ENCODE results near the gene WIZ.

WIZ gene

GRCh38 chr19:15445227-15445605 lies 4.5 kb downstream of the WIZ start:
- no peak for DNase-seq (ENCODE audit: low read depth in 2 of 2, low spot score in 1 of 2)

DNA sequence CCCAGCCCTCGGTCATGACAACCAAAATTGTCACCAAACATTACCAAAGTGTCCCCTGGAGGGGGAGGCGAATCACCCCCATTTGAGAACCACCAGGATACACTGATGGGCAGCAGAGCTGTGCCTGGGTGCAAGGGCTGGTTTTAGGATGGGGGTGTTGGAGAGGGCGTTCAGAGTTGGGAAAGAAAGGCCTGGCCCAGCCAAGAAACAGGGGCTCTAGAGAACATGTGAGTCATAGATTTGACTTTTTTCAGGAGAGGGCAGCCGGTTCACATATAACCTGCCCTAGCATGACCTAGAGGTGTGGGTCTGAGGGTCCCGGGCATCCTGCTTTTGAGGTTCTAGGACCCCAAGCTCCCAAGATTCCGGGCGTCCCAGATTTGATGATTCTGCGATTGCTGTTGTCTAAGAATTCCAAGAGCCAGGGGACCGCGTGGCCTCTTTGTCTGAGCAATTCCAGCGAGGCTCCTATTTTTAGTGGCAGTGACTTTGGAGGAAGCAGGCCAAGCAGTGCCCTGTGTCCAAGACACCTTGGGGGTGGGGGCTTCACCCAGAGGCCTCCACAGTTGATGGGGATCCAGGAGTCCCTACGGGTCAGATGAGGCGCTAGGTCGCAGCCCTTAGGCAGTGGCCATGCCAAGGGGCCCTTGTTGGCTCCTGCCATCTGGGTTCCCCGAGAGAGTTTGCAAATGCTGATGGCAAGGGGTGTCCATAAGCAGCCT lies 5.1 kb downstream of the WIZ start:
- DNase-seq (ENCODE audit: low read depth in 2 of 2, low spot score in 1 of 2), result no peak

DNA sequence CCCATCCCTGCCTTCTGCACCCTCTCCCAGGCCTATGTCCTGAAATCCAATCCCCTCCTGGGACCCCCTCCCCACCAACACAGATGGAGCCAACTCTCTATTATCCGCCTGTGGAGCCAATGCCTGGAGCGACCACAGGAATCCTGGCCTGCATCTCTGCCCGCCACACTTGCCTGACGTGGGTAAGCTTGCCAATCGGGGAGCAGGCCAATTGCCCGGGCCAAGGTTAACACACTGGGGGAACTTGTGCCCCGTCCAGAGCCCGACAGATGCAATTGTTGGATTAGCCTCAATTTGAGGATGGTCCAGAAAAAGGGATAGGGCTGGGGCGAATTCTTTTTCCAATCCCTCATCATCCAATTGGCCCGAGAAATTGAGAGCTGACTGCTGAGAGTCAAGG lies 5.9 kb downstream of the WIZ start:
- DNase-seq (ENCODE audit: low read depth in 2 of 2, low spot score in 1 of 2), result no peak

DNA sequence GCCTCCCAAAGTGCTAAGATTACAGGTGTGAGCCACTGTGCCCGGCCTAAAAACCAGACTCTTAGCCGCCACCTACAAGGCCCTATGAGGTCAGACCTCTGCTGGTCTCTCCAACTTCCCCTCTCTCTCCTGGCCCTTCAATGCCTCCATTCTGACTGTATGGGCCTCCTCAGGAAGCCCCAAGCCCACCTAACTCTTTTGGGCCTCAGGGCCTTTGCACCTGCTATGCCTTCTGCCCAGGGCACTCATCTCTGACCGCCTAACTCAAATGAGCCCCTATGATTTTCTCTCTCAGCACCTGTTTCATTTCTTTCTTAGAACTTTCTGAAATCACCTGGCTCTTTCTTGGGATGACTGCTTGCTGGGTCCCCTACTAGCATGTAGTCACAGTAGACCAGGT lies 6.4 kb downstream of the WIZ start:
- DNase-seq (ENCODE audit: low read depth in 2 of 2, low spot score in 1 of 2), result no peak

DNA sequence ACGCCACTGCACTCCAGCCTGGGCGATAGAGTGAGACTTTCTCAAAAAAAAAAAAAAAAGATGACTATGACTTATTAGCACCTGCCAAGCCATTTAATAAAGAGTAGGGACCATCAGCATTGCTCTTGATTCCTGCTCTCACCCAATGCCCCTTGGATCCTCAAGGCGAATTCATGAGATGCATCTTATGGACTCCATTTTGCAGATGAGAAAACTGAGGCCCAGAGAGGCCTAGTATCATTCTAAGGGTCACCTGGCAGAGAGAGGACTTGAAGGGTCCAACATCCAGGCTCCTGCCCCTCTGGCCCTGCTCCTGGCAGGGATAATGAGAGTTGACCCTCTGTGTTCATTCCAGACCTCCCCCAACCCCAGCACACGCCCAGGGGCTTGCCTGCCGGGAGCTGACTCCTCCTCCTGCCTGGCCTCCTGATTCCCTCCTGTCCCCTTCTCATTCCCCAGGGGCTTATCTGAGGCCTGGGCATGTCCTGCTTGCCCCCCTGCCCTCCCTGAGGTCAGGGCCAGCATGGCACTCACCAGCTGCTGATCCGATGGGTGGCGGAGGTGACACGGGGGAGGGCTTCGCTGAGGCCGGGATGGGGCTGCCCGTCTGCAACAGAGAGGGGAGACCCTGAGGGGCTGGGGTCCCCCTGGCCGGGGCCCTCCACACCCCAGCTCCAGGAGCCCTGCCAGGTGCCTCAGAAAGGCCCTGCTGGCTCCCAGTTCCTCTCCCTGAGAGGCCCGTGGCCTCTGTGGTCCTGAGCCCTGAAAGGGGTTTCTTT lies 7.4 kb downstream of the WIZ start:
- no peak for DNase-seq (ENCODE audit: low read depth in 2 of 2, low spot score in 1 of 2)

- DNase-seq (ENCODE audit: low read depth in 2 of 2, low spot score in 1 of 2), result no peak
These were observed 8.4 kb downstream of the WIZ start for GRCh38 chr19:15441317-15441716.

GRCh38 chr19:15439821-15440641 lies 9.7 kb downstream of the WIZ start:
- DNase-seq (ENCODE audit: low read depth in 2 of 2, low spot score in 1 of 2), result no peak

- no peak for DNase-seq (ENCODE audit: low read depth in 2 of 2, low spot score in 1 of 2)
These were observed 10.5 kb downstream of the WIZ start for GRCh38 chr19:15439078-15439799.

DNA sequence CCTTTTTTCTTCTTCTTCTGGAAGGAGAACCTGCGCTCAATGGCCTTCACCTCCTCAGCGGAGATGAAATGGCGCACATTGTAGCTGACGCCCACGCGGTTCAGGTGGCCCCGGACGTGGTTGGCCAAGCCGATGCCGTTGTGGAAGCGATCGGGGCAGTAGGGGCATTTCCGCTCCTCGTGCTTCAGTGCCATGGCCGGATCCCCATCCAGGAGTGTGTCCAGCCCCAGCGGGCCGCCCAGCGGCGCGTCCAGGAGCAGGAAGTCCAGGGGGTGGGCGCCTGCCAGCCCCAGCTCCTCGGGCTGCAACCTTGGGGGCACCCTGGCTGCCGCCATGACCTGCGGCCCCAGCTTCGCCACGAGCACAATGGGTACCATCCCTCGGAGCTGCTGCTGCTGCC lies 11.2 kb downstream of the WIZ start:
- no peak for DNase-seq (ENCODE audit: low read depth in 2 of 2, low spot score in 1 of 2)

DNA sequence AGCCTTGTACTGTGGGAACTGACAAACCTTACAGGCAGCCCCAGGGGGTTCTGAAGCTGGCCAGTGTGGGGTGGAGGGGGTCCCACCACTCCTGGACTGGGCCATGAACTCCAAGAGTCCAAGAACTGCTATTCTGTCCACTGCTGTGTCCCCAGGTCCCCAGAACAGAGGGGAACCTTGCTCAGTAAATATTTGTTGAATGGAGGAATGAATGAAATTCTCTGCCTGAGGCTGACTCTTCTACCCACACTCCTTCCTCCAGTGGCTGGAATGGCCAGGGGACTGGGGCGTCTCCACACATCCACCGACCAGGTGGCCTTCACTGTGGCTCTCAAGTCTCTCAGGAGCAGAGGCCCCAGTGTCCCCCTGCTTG lies 11.6 kb downstream of the WIZ start:
- no peak for DNase-seq (ENCODE audit: low read depth in 2 of 2, low spot score in 1 of 2)

DNA sequence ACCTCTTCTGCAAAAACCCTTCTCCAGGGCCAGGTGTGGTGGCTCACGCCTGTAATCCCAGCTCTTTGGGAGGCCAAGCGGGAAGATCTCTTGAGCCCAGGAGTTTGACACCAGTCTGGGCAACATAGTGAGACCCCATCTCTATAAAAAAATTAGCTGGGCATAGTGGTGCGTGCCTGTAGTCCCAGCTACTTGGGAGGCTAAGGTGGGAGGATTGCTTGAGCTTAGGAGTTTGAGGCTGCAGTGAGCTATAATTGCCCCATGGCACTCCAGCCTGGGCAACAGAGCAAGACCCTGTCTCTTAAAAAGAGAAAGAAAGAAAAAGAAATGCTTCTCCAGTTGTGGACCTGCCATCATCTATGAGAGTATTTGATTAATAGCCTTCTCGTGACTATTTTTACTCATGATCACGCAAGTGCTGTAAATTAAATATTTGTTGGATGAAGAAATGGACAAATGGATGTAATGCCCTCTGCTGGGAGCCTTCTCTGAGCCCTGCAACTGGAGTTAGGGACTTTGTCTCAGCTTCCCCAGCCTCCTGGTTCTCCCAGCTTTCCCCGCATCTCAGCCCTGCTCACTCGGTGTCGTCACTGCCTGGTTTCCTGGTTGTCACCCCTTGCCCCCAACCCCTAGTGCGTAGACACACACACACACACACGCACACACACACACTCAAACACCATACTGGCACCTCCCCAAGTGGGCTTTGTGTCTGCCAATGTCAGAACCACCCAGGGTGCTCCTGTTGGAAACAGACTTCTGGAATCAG lies 12.2 kb downstream of the WIZ start:
- DNase-seq (ENCODE audit: low read depth in 2 of 2, low spot score in 1 of 2), result no peak

GRCh38 chr19:15436826-15437110 lies 13.0 kb downstream of the WIZ start:
- DNase-seq (ENCODE audit: low read depth in 2 of 2, low spot score in 1 of 2), result no peak

GRCh38 chr19:15436012-15436825 lies 13.5 kb downstream of the WIZ start:
- DNase-seq (ENCODE audit: low read depth in 2 of 2, low spot score in 1 of 2), result no peak

- DNase-seq (ENCODE audit: low read depth in 2 of 2, low spot score in 1 of 2), result no peak
These were observed 16.2 kb downstream of the WIZ start for GRCh38 chr19:15433519-15434069.

DNA sequence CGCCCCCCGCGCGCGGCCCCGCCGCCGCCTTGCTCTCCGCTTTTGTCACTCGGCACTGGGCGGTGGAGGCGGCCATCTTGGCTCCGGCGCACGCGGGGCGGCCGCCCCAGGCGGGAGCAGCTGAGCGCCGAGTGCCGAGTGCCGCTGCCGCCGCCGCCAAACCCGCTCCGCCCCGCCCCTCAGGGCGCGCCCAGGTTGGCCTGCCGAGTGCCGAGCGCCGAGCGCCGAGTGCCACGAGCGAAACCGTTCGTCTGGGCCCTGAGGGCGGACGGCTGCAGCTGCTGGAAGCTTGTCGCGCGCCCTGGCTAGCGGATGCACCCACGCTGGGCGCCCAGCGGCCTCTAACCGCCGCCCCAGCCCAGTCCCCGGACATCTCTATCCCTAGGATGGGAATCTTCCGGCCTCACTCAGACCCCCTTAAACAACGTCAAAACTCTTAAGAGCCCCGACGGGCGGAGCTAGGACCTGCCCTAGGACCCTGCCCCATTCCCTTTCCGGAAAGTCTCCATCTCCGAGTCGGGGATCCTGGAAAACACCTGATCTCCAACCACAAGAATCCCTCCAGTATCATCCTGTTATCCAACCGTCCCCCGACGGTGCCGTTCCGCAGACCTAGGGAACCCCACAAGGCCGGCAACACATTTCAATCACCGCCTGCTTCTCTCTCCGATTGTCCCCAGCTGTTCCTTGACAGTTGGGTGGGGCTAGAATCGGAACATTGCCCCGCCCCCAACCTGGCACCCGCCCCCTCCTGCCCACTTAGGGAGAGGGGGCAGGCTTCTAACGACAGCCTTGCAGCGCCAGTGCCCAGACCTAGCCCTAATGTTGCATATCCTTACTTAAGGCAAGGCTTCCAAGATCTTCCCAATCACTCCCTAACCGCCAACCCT lies 16.9 kb downstream of the WIZ start:
- peak; percentile 67 to 81 for DNase-seq (ENCODE audit: low read depth in 2 of 2, low spot score in 1 of 2)

DNA sequence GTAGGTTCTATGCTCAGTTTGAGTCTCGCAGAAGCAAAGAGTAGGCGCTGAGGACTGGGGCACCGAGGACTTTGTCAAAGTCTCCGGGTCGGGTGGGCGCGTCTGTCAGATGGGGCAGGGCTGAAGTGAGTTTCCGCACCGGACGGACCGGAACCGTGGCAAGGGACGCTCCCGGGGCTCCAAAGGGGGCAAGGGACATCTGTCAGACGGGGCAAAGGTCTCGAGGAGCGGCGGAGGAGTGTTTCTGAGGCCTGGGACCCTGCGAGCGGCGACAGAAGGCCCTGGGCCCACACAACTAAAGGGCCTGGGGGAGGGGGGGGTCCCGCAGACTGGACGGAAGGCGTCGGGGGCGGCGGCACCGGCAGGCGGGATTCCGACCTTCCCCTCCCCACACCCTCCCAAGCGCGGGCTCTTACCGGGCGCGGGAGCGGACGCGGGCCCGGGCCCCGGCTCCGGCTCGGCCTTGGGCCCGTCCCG lies 17.7 kb downstream of the WIZ start:
- DNase-seq (ENCODE audit: low read depth in 2 of 2, low spot score in 1 of 2), result no peak

- no peak for DNase-seq (ENCODE audit: low read depth in 2 of 2, low spot score in 1 of 2)
These were observed 18.2 kb downstream of the WIZ start for GRCh38 chr19:15431396-15432017.

DNA sequence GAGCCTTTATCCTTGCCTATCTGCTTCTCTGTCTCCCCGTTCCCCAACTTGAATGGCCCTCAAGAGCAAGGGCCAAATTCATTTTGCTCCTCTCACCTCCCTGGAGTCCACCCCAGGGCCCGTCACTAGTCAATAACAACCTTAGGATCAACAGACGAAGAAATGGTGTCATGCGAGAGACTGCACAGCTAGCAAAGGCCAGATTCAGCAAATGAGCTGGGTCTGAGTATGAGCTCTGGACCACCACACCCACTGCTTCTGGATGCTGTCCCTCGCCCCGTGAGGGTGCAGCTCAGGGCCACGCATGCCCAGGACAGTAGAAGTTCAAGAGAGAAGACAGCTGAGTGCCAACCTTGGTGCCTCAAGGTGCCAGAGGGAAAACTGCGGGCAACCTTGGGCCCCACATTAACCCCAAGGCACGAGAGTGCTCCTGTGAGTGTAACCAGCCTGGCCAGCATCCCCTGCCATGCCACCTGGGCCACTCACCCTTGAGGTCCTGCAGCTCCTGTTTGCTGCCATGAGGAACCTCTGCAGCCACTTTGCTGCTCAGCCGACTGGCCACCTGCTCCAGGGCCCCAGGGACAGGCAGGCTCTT lies 19.1 kb downstream of the WIZ start:
- no peak for DNase-seq (ENCODE audit: low read depth in 2 of 2, low spot score in 1 of 2)

Measured in stimulated activated CD8-positive, alpha-beta memory T cell treated with anti-CD3 and anti-CD28 coated beads, Interleukin-4, amount 100 ng/mL, for 1 hour (primary cell).